Measurements from ENCODE around the gene SYNJ2.

SYNJ2 gene

GRCh38 chr6:158072083-158072721 lies 90.5 kb downstream of the SYNJ2 start:
- Mint-ChIP-seq H3K4me1 (ENCODE audit: low read depth) (peaks cover 25% of the 10 kb centered on the region), H3K36me3 (ENCODE audit: low read depth) (peaks cover 41% of the 10 kb centered on the region)

GRCh38 chr6:158073776-158074175 lies 92.1 kb downstream of the SYNJ2 start:
- no peak overlapping the region for H3K4me3 Mint-ChIP-seq
- H3K9me3 Mint-ChIP-seq, result no peaks in the 10 kb centered on the region
- H3K36me3 Mint-ChIP-seq (ENCODE audit: low read depth), result peaks cover 47% of the 10 kb centered on the region
- H3K27ac Mint-ChIP-seq, result no peak overlapping the region
- H3K27me3 Mint-ChIP-seq (ENCODE audit: low read depth), result no peaks in the 10 kb centered on the region
- peaks cover 15% of the 10 kb centered on the region for H3K4me1 Mint-ChIP-seq (ENCODE audit: low read depth)

More at GRCh38 chr6:158072083-158072721, 90.5 kb downstream of the SYNJ2 start:
- no peaks in the 10 kb centered on the region for H3K27me3 Mint-ChIP-seq (ENCODE audit: low read depth)
- H3K9me3 Mint-ChIP-seq, result no peaks in the 10 kb centered on the region
- no peak overlapping the region for H3K4me3 Mint-ChIP-seq
- peak overlapping the region; percentile 65 for H3K27ac Mint-ChIP-seq

- H3K4me1 Mint-ChIP-seq (ENCODE audit: low read depth), result peaks cover 5% of the 10 kb centered on the region
- H3K27ac Mint-ChIP-seq, result no peak overlapping the region
- H3K27me3 Mint-ChIP-seq (ENCODE audit: low read depth), result no peaks in the 10 kb centered on the region
- peaks cover 38% of the 10 kb centered on the region for H3K36me3 Mint-ChIP-seq (ENCODE audit: low read depth)
- H3K9me3 Mint-ChIP-seq, result no peaks in the 10 kb centered on the region
- no peak overlapping the region for H3K4me3 Mint-ChIP-seq
Measured at GRCh38 chr6:158076548-158076947, 94.9 kb downstream of the SYNJ2 start.

- H3K4me1 Mint-ChIP-seq (ENCODE audit: low read depth), result no peaks in the 10 kb centered on the region
- peaks cover 38% of the 10 kb centered on the region for H3K36me3 Mint-ChIP-seq (ENCODE audit: low read depth)
- no peak overlapping the region for H3K4me3 Mint-ChIP-seq
- H3K9me3 Mint-ChIP-seq, result no peaks in the 10 kb centered on the region
- no peaks in the 10 kb centered on the region for H3K27me3 Mint-ChIP-seq (ENCODE audit: low read depth)
- no peak overlapping the region for H3K27ac Mint-ChIP-seq
Measured at GRCh38 chr6:158077676-158078075, 96.0 kb downstream of the SYNJ2 start.

GRCh38 chr6:158078320-158078719 lies 96.7 kb downstream of the SYNJ2 start:
- H3K4me3 Mint-ChIP-seq, result no peak overlapping the region
- H3K36me3 Mint-ChIP-seq (ENCODE audit: low read depth), result peaks cover 41% of the 10 kb centered on the region
- H3K9me3 Mint-ChIP-seq, result no peaks in the 10 kb centered on the region
- no peak overlapping the region for H3K27ac Mint-ChIP-seq
- no peaks in the 10 kb centered on the region for H3K4me1 Mint-ChIP-seq (ENCODE audit: low read depth)
- no peaks in the 10 kb centered on the region for H3K27me3 Mint-ChIP-seq (ENCODE audit: low read depth)

- Mint-ChIP-seq H3K4me1 (ENCODE audit: low read depth) (peaks cover 5% of the 10 kb centered on the region), H3K4me3 (no peak overlapping the region), H3K27ac (no peak overlapping the region), H3K27me3 (ENCODE audit: low read depth) (no peaks in the 10 kb centered on the region), H3K9me3 (no peaks in the 10 kb centered on the region), H3K36me3 (ENCODE audit: low read depth) (peaks cover 38% of the 10 kb centered on the region)
Measured at GRCh38 chr6:158080849-158081656, 99.4 kb downstream of the SYNJ2 start.

GRCh38 chr6:158081657-158081935 lies 99.9 kb downstream of the SYNJ2 start:
- Mint-ChIP-seq H3K36me3 (ENCODE audit: low read depth) (peaks cover 38% of the 10 kb centered on the region), H3K9me3 (no peaks in the 10 kb centered on the region), H3K27ac (no peak overlapping the region), H3K27me3 (ENCODE audit: low read depth) (no peaks in the 10 kb centered on the region), H3K4me3 (no peak overlapping the region), H3K4me1 (ENCODE audit: low read depth) (peaks cover 10% of the 10 kb centered on the region)

GRCh38 chr6:158083455-158084325 lies 102.0 kb downstream of the SYNJ2 start:
- H3K36me3 Mint-ChIP-seq (ENCODE audit: low read depth), result peaks cover 36% of the 10 kb centered on the region
- no peak overlapping the region for H3K27ac Mint-ChIP-seq
- peaks cover 12% of the 10 kb centered on the region for H3K4me1 Mint-ChIP-seq (ENCODE audit: low read depth)
- no peak overlapping the region for H3K4me3 Mint-ChIP-seq
- H3K27me3 Mint-ChIP-seq (ENCODE audit: low read depth), result no peaks in the 10 kb centered on the region
- no peaks in the 10 kb centered on the region for H3K9me3 Mint-ChIP-seq

GRCh38 chr6:158085261-158086053 lies 103.8 kb downstream of the SYNJ2 start:
- H3K9me3 Mint-ChIP-seq, result no peaks in the 10 kb centered on the region
- H3K4me1 Mint-ChIP-seq (ENCODE audit: low read depth), result peaks cover 12% of the 10 kb centered on the region
- H3K27me3 Mint-ChIP-seq (ENCODE audit: low read depth), result no peaks in the 10 kb centered on the region
- no peak overlapping the region for H3K4me3 Mint-ChIP-seq
- H3K36me3 Mint-ChIP-seq (ENCODE audit: low read depth), result peaks cover 39% of the 10 kb centered on the region
- no peak overlapping the region for H3K27ac Mint-ChIP-seq

- peak overlapping the region; percentile 20 for H3K27ac Mint-ChIP-seq
- H3K27me3 Mint-ChIP-seq (ENCODE audit: low read depth), result no peaks in the 10 kb centered on the region
- H3K9me3 Mint-ChIP-seq, result no peaks in the 10 kb centered on the region
- H3K36me3 Mint-ChIP-seq (ENCODE audit: low read depth), result peaks cover 38% of the 10 kb centered on the region
- peaks cover 12% of the 10 kb centered on the region for H3K4me1 Mint-ChIP-seq (ENCODE audit: low read depth)
- H3K4me3 Mint-ChIP-seq, result no peak overlapping the region
Measured at GRCh38 chr6:158086054-158086503, 104.4 kb downstream of the SYNJ2 start.

- H3K27ac Mint-ChIP-seq, result peak overlapping the region; percentile 20
- H3K4me3 Mint-ChIP-seq, result no peak overlapping the region
- H3K9me3 Mint-ChIP-seq, result no peaks in the 10 kb centered on the region
- peaks cover 12% of the 10 kb centered on the region for H3K4me1 Mint-ChIP-seq (ENCODE audit: low read depth)
- no peaks in the 10 kb centered on the region for H3K27me3 Mint-ChIP-seq (ENCODE audit: low read depth)
- H3K36me3 Mint-ChIP-seq (ENCODE audit: low read depth), result peaks cover 39% of the 10 kb centered on the region
Measured at GRCh38 chr6:158086504-158087223, 105.0 kb downstream of the SYNJ2 start.

- H3K36me3 Mint-ChIP-seq (ENCODE audit: low read depth), result peaks cover 42% of the 10 kb centered on the region
- H3K4me1 Mint-ChIP-seq (ENCODE audit: low read depth), result peaks cover 12% of the 10 kb centered on the region
- no peaks in the 10 kb centered on the region for H3K9me3 Mint-ChIP-seq
- no peaks in the 10 kb centered on the region for H3K27me3 Mint-ChIP-seq (ENCODE audit: low read depth)
- H3K27ac Mint-ChIP-seq, result no peak overlapping the region
- H3K4me3 Mint-ChIP-seq, result no peak overlapping the region
Measured at GRCh38 chr6:158087224-158087867, 105.7 kb downstream of the SYNJ2 start.

GRCh38 chr6:158092806-158093205 lies 111.1 kb downstream of the SYNJ2 start:
- H3K4me3 Mint-ChIP-seq, result no peak overlapping the region
- no peaks in the 10 kb centered on the region for H3K4me1 Mint-ChIP-seq (ENCODE audit: low read depth)
- no peak overlapping the region for H3K27ac Mint-ChIP-seq
- H3K9me3 Mint-ChIP-seq, result no peaks in the 10 kb centered on the region
- H3K27me3 Mint-ChIP-seq (ENCODE audit: low read depth), result no peaks in the 10 kb centered on the region
- H3K36me3 Mint-ChIP-seq (ENCODE audit: low read depth), result peaks cover 39% of the 10 kb centered on the region
